T-cell (primary cell): ENCODE measurements around the gene SQSTM1. TPM values are rescaled to one million over a fixed set of nuclear protein-coding genes. Genes with fewer than 3 reads are reported as not detected.

Experiments used
- ATAC-seq, 4 experiments: fragments of 200-7000 bp in 3 of 4; fragments of 150-1000 bp in 1 of 4; cut with Tn5 transposase; replicated peaks in 1 of 4; 1 replicate in 3 of 4; 2 replicates in 1 of 4; pipeline ENCODE4 v1.10.0; 2021; ENCODE audit warnings: moderate library complexity in 3 of 4, mild to moderate bottlenecking in 2 of 4, moderate number of reproducible peaks in 1 of 4
- CTCF ChIA-PET, 2 donors: fragments of 300-600 bp; sonication (Branson Sonifier 250); formaldehyde crosslinking; loops; one replicate each; lab custom pipeline; 2022; ENCODE audit warnings: antibody characterized with exemption in 2 of 2; lab: Charles Lee
- POLR2A ChIA-PET, 2 donors: fragments of 300-600 bp; sonication (Branson Sonifier 250); formaldehyde crosslinking; loops; one replicate each; lab custom pipeline; 2022; ENCODE audit warnings: antibody characterized with exemption in 2 of 2; lab: Charles Lee
- DNase-seq, 35 experiments: peaks; one replicate each; pipeline versions ENCODE4 v3.0.0 to v3.0.0-alpha.2; 2013 to 2023
- H3K27ac ChIP-seq: one replicate; pipeline ENCODE4 v1.5.1; 2013; ENCODE audit warnings: low read length
- H3K27me3 ChIP-seq, 2 experiments: replicated peaks in 1 of 2; 1 replicate in 1 of 2; 2 replicates in 1 of 2; pipeline versions ENCODE4 v1.6.1 to v1.7.0; 2013; ENCODE audit warnings: low read length in 1 of 2, mixed read lengths in 1 of 2; ENCODE audit not compliant: control insufficient read depth in 2 of 2, insufficient read depth in 2 of 2; ENCODE audit errors: extremely low read depth in 1 of 2
- H3K36me3 ChIP-seq, 2 donors: 1 replicate in 1 of 2; 2 replicates in 1 of 2; pipeline versions ENCODE4 v1.6.1 to v1.7.0; 2013; ENCODE audit warnings: low read length in 1 of 2; ENCODE audit not compliant: control insufficient read depth in 2 of 2, insufficient read depth in 1 of 2; ENCODE audit errors: extremely low read depth in 1 of 2
- H3K4me1 ChIP-seq, 2 experiments: 1 replicate in 1 of 2; 2 replicates in 1 of 2; pipeline versions ENCODE4 v1.6.1 to v1.7.0; 2013; ENCODE audit warnings: low read length in 2 of 2, mixed read lengths in 1 of 2; ENCODE audit not compliant: insufficient read depth in 2 of 2, control insufficient read depth in 1 of 2; ENCODE audit errors: extremely low read depth in 1 of 2
- H3K4me3 ChIP-seq, 2 donors: 1 replicate in 1 of 2; 2 replicates in 1 of 2; pipeline versions ENCODE4 v1.5.1 to v1.7.0; 2013; ENCODE audit warnings: mild to moderate bottlenecking in 2 of 2, low read length in 1 of 2, moderate library complexity in 1 of 2; ENCODE audit not compliant: control insufficient read depth in 1 of 2; ENCODE audit errors: extremely low read depth in 1 of 2
- H3K9me3 ChIP-seq: 2 replicates; pipeline ENCODE4 v1.7.0; 2013
- H3K27ac Mint-ChIP-seq, 2 donors: one replicate each; pipeline ENCODE4 v1.8.0; 2020 to 2021; ENCODE audit warnings: mild to moderate bottlenecking in 2 of 2, mixed read lengths in 2 of 2
- H3K27me3 Mint-ChIP-seq, 2 donors: one replicate each; pipeline ENCODE4 v1.8.0; 2021 to 2022; ENCODE audit warnings: mixed read lengths in 2 of 2
- H3K36me3 Mint-ChIP-seq: one replicate; pipeline ENCODE4 v1.8.0; 2021; ENCODE audit warnings: mixed read lengths
- H3K4me1 Mint-ChIP-seq, 3 donors: one replicate each; pipeline ENCODE4 v1.8.0; 2020 to 2022; ENCODE audit warnings: mixed read lengths in 3 of 3, mild to moderate bottlenecking in 1 of 3
- H3K4me3 Mint-ChIP-seq, 3 donors: one replicate each; pipeline ENCODE4 v1.8.0; 2020 to 2022; ENCODE audit warnings: mild to moderate bottlenecking in 3 of 3, mixed read lengths in 3 of 3, moderate library complexity in 3 of 3
- H3K9me3 Mint-ChIP-seq, 3 donors: one replicate each; pipeline ENCODE4 v1.8.0; 2020 to 2022; ENCODE audit warnings: mixed read lengths in 3 of 3
- WGBS: methylation state at CpG from one replicate; pipeline ENCODE4 v1.1.5; 2013; ENCODE audit warnings: missing lambda C conversion rate; ENCODE audit not compliant: insufficient coverage; 5-methylcytosine and 5-hydroxymethylcytosine counted together
- total RNA-seq, 35 experiments: library from RNA in 6 of 35; stranded (reverse) in 6 of 35; fragments of 120-200 nt in 1 of 35; gene quantifications; one replicate each; pipeline versions ENCODE4 v1.2.1 to v1.2.4 and lab custom pipeline; 2013 to 2026

SQSTM1 gene
- total RNA-seq, 5 donors from 2014 or later (not counting 1 experiment from before 2014, with no cell fraction given) = 220 to 327 (median 280) TPM

DNA sequence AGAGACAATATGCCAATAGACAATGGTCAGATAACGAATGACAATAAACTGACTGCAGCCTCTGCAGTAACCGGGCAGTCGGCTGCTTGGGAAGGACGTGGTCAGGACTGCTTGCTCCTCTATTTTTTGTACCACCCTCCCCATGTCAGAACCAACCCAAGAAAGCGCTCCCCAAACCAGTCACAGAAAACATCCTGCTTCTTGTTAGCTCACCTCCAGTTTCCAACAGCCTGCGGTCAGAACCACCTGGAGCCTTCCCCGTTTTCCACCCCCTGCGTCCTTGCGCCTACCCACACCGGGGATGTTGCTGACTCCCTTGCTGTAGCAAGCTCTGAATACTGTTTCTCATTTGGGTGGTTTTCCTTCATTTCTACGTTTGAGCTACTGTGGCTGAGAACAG is 39.6 kb downstream of the SQSTM1 start:
- Histone ChIP-seq H3K4me3 (no peak overlapping the region), H3K27ac (no peak overlapping the region), H3K27me3 (no peaks in the 10 kb centered on the region), H3K4me1 (peaks cover 0 to 24% of the 10 kb centered on the region in 2 experiments), H3K9me3 (no peaks in the 10 kb centered on the region), H3K36me3 (peaks cover 2 to 22% of the 10 kb centered on the region in 2 donors)
- WGBS = 93% methylated on average over 5 of the region's 11 CpGs
- DNase-seq = no peak
- Mint-ChIP-seq H3K4me1 (peaks cover 12 to 25% (median 22%) of the 10 kb centered on the region in 3 donors), H3K9me3 (no peaks in the 10 kb centered on the region), H3K36me3 (peaks cover 11% of the 10 kb centered on the region), H3K27me3 (no peaks in the 10 kb centered on the region), H3K4me3 (peak overlapping the region; percentile 80 to 95 (median 93)), H3K27ac (no peak overlapping the region)
- ChIA-PET POLR2A (interaction anchor here in 1 of 2 donors (0.6 kb wide), 1 partner anchor 21 kb away, joined by 3 read pairs; no protein-coding TSS in a partner anchor), CTCF (interaction anchor here in 1 of 2 donors (0.6 kb wide), 1 partner anchor 109 kb away, joined by 3 read pairs; no protein-coding TSS in a partner anchor)
- no peak for ATAC-seq

DNA sequence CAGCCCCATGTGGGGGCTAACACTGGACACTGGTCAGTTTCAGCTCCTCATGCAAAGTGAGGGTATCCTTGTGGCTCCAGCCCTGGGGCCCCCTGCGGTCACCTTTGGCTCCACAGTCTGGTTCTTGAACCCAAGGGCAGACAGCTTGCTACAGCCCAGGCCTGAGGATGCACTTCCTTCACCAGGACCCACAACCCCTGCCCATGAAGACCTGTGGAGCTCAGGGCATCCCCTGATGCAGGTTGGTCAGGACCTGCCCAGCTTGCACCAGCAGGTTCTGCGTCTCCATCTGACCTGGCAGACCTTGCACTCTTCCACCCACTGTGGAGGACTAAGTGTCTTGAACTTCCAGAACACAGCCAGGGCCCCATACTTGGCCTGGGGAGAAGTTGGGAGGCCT is 41.6 kb downstream of the SQSTM1 start:
- H3K4me1 ChIP-seq = peaks cover 0 to 15% of the 10 kb centered on the region in 2 experiments
- H3K36me3 ChIP-seq = peaks cover 2 to 14% of the 10 kb centered on the region in 2 donors
- DNase-seq (no peak), ATAC-seq (no peak)
- Mint-ChIP-seq H3K36me3 (peaks cover 15% of the 10 kb centered on the region), H3K27me3 (no peaks in the 10 kb centered on the region), H3K4me3 (no peak overlapping the region), H3K9me3 (no peaks in the 10 kb centered on the region), H3K27ac (no peak overlapping the region), H3K4me1 (peaks cover 9 to 17% (median 15%) of the 10 kb centered on the region in 3 donors)
- POLR2A ChIA-PET = interaction anchor here in 1 of 2 donors (0.6 kb wide), 1 partner anchor 922 kb away, joined by 4 read pairs; no protein-coding TSS in a partner anchor
- H3K27ac ChIP-seq = no peak overlapping the region
- WGBS = 100% methylated on average over 1 of the region's 2 CpGs
- CTCF ChIA-PET = no interaction called here
- H3K4me3 ChIP-seq = no peak overlapping the region
- no peaks in the 10 kb centered on the region for H3K9me3 ChIP-seq
- no peaks in the 10 kb centered on the region for H3K27me3 ChIP-seq

- Mint-ChIP-seq H3K27me3 (no peaks in the 10 kb centered on the region), H3K4me3 (no peak overlapping the region), H3K36me3 (peaks cover 16% of the 10 kb centered on the region), H3K9me3 (no peaks in the 10 kb centered on the region), H3K4me1 (peaks cover 3 to 12% (median 10%) of the 10 kb centered on the region in 3 donors), H3K27ac (no peak overlapping the region)
- ChIA-PET CTCF (no interaction called here), POLR2A (no interaction called here)
- ATAC-seq (no peak), DNase-seq (no peak)
- Histone ChIP-seq H3K4me3 (no peak overlapping the region), H3K27me3 (no peaks in the 10 kb centered on the region), H3K9me3 (no peaks in the 10 kb centered on the region), H3K36me3 (peaks cover 2 to 14% of the 10 kb centered on the region in 2 donors), H3K27ac (no peak overlapping the region), H3K4me1 (peaks cover 0 to 9% of the 10 kb centered on the region in 2 experiments)
- WGBS = 100% methylated on average over 7 of the region's 9 CpGs
Observed at GRCh38 chr5:179862891-179863290, 42.2 kb downstream of the SQSTM1 start.

DNA sequence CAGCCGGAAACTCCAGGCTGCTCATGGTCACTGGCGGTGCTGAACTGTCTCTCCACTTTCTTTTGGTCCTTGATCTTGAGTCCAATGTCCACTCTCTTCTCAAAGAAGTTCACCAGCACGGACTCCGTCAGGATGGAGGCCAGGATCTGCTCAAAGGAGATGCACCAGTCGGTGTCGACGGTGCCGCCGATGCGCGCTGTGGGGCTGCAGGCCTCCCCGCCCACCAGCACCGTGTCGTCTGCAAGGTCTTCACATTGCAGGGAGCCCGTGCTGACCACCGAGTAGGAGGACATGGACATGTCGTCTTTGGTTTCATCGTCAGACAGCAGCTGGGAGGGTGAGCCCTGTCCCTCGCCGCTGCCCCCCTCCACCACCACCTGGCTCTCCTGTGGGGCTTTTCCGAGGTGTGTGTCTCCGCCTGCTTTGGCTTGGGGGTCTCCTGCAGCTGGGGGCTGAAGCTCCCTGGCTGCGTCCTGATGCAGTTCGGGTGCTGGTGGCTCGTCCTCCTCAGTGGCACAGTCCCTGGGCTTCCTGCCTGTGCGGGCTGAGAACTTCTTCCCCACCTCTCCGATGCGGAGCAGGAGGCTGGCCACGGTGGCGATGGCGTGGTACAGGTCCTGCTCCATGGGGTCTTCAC is 42.9 kb downstream of the SQSTM1 start:
- H3K36me3 ChIP-seq = peaks cover 2 to 18% of the 10 kb centered on the region in 2 donors
- no peak overlapping the region for H3K4me3 ChIP-seq
- H3K9me3 Mint-ChIP-seq = no peaks in the 10 kb centered on the region
- H3K4me1 Mint-ChIP-seq = peaks cover 0 to 7% (median 6%) of the 10 kb centered on the region in 3 donors
- no peak overlapping the region for H3K27ac Mint-ChIP-seq
- ATAC-seq = no peak
- H3K27ac ChIP-seq = no peak overlapping the region
- DNase-seq = no peak
- POLR2A ChIA-PET = interaction anchor here in 1 of 2 donors (0.6 kb wide), 1 partner anchor 52 kb away, joined by 3 read pairs; no protein-coding TSS in a partner anchor
- no peaks in the 10 kb centered on the region for H3K27me3 ChIP-seq
- WGBS = 96% methylated on average over 30 of the region's 31 CpGs
- H3K36me3 Mint-ChIP-seq = peaks cover 16% of the 10 kb centered on the region
- no peak overlapping the region for H3K4me3 Mint-ChIP-seq
- peaks cover 0 to 7% of the 10 kb centered on the region in 2 experiments for H3K4me1 ChIP-seq
- no peaks in the 10 kb centered on the region for H3K9me3 ChIP-seq
- CTCF ChIA-PET = no interaction called here
- no peaks in the 10 kb centered on the region for H3K27me3 Mint-ChIP-seq

- DNase-seq (no peak), ATAC-seq (no peak)
- Histone ChIP-seq H3K27ac (no peak overlapping the region), H3K9me3 (no peaks in the 10 kb centered on the region), H3K27me3 (no peaks in the 10 kb centered on the region), H3K4me3 (no peak overlapping the region), H3K36me3 (peaks cover 6 to 23% of the 10 kb centered on the region in 2 donors), H3K4me1 (peaks cover 0 to 1% of the 10 kb centered on the region in 2 experiments)
- POLR2A ChIA-PET = no interaction called here
- Mint-ChIP-seq H3K27me3 (no peaks in the 10 kb centered on the region), H3K36me3 (peaks cover 16% of the 10 kb centered on the region), H3K4me3 (no peak overlapping the region), H3K27ac (no peak overlapping the region), H3K9me3 (no peaks in the 10 kb centered on the region), H3K4me1 (peaks cover 0 to 6% (median 3%) of the 10 kb centered on the region in 3 donors)
- CTCF ChIA-PET = no interaction called here
- WGBS = 93% methylated on average over 2 of the region's 7 CpGs
Observed at GRCh38 chr5:179864686-179865085, 44.0 kb downstream of the SQSTM1 start.

GRCh38 chr5:179865491-179866240 is 45.0 kb downstream of the SQSTM1 start:
- no peak overlapping the region for H3K27ac ChIP-seq
- H3K36me3 ChIP-seq = peaks cover 13 to 30% of the 10 kb centered on the region in 2 donors
- ATAC-seq = no peak
- Mint-ChIP-seq H3K4me1 (no peaks in the 10 kb centered on the region), H3K9me3 (no peaks in the 10 kb centered on the region), H3K4me3 (no peak overlapping the region), H3K36me3 (peaks cover 17% of the 10 kb centered on the region), H3K27ac (no peak overlapping the region), H3K27me3 (no peaks in the 10 kb centered on the region)
- CTCF ChIA-PET = no interaction called here
- H3K9me3 ChIP-seq = no peaks in the 10 kb centered on the region
- H3K27me3 ChIP-seq = no peaks in the 10 kb centered on the region
- WGBS = 95% methylated on average over 15 of the region's 15 CpGs
- no peaks in the 10 kb centered on the region for H3K4me1 ChIP-seq
- no peak overlapping the region for H3K4me3 ChIP-seq
- DNase-seq = no peak
- POLR2A ChIA-PET = interaction anchor here in 1 of 2 donors (0.6 kb wide), 1 partner anchor 904 kb away, joined by 3 read pairs; no protein-coding TSS in a partner anchor
